Mononuclear cell (primary cell): ENCODE results near the gene ENDOG. TPM values are rescaled to one million over a fixed set of nuclear protein-coding genes. Genes with fewer than 3 reads are reported as not detected.
"Not testable (repeated sequence)": the region's sequence is repeated elsewhere in the genome, so short reads cannot be mapped to it uniquely, and the experiment has no call there.

Experiments used
- H3K27me3 ChIP-seq: 2 replicates; pipeline ENCODE4 v1.6.0; 2011; ENCODE audit warnings: low read length, control low read depth; ENCODE audit not compliant: insufficient read depth
- H3K4me1 ChIP-seq: 2 replicates; pipeline ENCODE4 v1.5.1; 2011; ENCODE audit warnings: mild to moderate bottlenecking, low read length, control low read depth; ENCODE audit not compliant: insufficient read depth
- H3K4me3 ChIP-seq: 2 replicates; pipeline ENCODE4 v1.5.1; 2011; ENCODE audit warnings: mild to moderate bottlenecking, low read length, moderate library complexity
- H3K9me3 ChIP-seq: 2 replicates; pipeline ENCODE4 v1.5.1; 2011; ENCODE audit warnings: low read depth, mild to moderate bottlenecking, control low read depth, low read length
- total RNA-seq: library from RNA; depleted of rRNA; stranded (reverse); fragments of >200 nt; gene quantifications from one replicate; pipeline ENCODE4 v1.2.3, GENCODE V29; 2012

The ENDOG gene
- total RNA-seq, 1 donor, result 3.0 TPM

GRCh38 chr9:128835246-128836210 is 17.2 kb downstream of the ENDOG start:
- no peaks in the 10 kb centered on the region for H3K4me1 ChIP-seq
- no peak overlapping the region for H3K4me3 ChIP-seq
- H3K9me3 ChIP-seq, result no peaks in the 10 kb centered on the region
- H3K27me3 ChIP-seq, result no peaks in the 10 kb centered on the region

GRCh38 chr9:128836509-128837145 is 18.3 kb downstream of the ENDOG start:
- Histone ChIP-seq H3K4me1 (no peaks in the 10 kb centered on the region), H3K27me3 (no peaks in the 10 kb centered on the region), H3K4me3 (no peak overlapping the region), H3K9me3 (no peaks in the 10 kb centered on the region)

GRCh38 chr9:128838338-128838737 is 20.0 kb downstream of the ENDOG start:
- no peaks in the 10 kb centered on the region for H3K9me3 ChIP-seq
- no peak overlapping the region for H3K4me3 ChIP-seq
- H3K27me3 ChIP-seq, result no peaks in the 10 kb centered on the region
- H3K4me1 ChIP-seq, result no peaks in the 10 kb centered on the region

- H3K4me3 ChIP-seq, result no peak overlapping the region
- H3K27me3 ChIP-seq, result no peaks in the 10 kb centered on the region
- H3K4me1 ChIP-seq, result no peaks in the 10 kb centered on the region
- no peaks in the 10 kb centered on the region for H3K9me3 ChIP-seq
Measured at GRCh38 chr9:128840524-128840923, 22.2 kb downstream of the ENDOG start.

GRCh38 chr9:128841694-128842492 is 23.6 kb downstream of the ENDOG start:
- Histone ChIP-seq H3K4me3 (no peak overlapping the region), H3K9me3 (no peaks in the 10 kb centered on the region), H3K27me3 (no peaks in the 10 kb centered on the region), H3K4me1 (no peaks in the 10 kb centered on the region)

GRCh38 chr9:128843171-128843570 is 24.9 kb downstream of the ENDOG start:
- not testable (repeated sequence) for H3K9me3 ChIP-seq, H3K27me3 ChIP-seq, H3K4me3 ChIP-seq, H3K4me1 ChIP-seq

GRCh38 chr9:128845186-128845931 is 27.1 kb downstream of the ENDOG start:
- Histone ChIP-seq H3K27me3 (no peaks in the 10 kb centered on the region), H3K9me3 (no peaks in the 10 kb centered on the region), H3K4me1 (no peaks in the 10 kb centered on the region), H3K4me3 (no peak overlapping the region)

GRCh38 chr9:128846680-128847030 is 28.4 kb downstream of the ENDOG start:
- Histone ChIP-seq H3K4me1 (no peaks in the 10 kb centered on the region), H3K9me3 (no peaks in the 10 kb centered on the region), H3K27me3 (no peaks in the 10 kb centered on the region), H3K4me3 (no peak overlapping the region)

- H3K4me3 ChIP-seq, result no peak overlapping the region
- no peaks in the 10 kb centered on the region for H3K27me3 ChIP-seq
- no peaks in the 10 kb centered on the region for H3K4me1 ChIP-seq
- H3K9me3 ChIP-seq, result no peaks in the 10 kb centered on the region
Measured at GRCh38 chr9:128847803-128848202, 29.5 kb downstream of the ENDOG start.

GRCh38 chr9:128851024-128851423 is 32.7 kb downstream of the ENDOG start:
- not testable (repeated sequence) for H3K9me3 ChIP-seq, H3K4me3 ChIP-seq, H3K27me3 ChIP-seq, H3K4me1 ChIP-seq

GRCh38 chr9:128851779-128852600 is 33.7 kb downstream of the ENDOG start:
- H3K4me1 ChIP-seq, H3K4me3 ChIP-seq, H3K9me3 ChIP-seq, H3K27me3 ChIP-seq: not testable (repeated sequence)

- not testable (repeated sequence) for H3K9me3 ChIP-seq, H3K4me1 ChIP-seq, H3K4me3 ChIP-seq, H3K27me3 ChIP-seq
Measured at GRCh38 chr9:128852646-128853045, 34.3 kb downstream of the ENDOG start.

GRCh38 chr9:128854454-128854853 is 36.2 kb downstream of the ENDOG start:
- not testable (repeated sequence) for H3K4me3 ChIP-seq, H3K9me3 ChIP-seq, H3K27me3 ChIP-seq, H3K4me1 ChIP-seq

- H3K4me3 ChIP-seq, H3K9me3 ChIP-seq, H3K27me3 ChIP-seq, H3K4me1 ChIP-seq: not testable (repeated sequence)
Measured at GRCh38 chr9:128858476-128858875, 40.2 kb downstream of the ENDOG start.
